T-helper 1 cell treated with Interleukin-12 subunit alpha and Interleukin-12 subunit beta and Interleukin-4 antibody, amounts not matched to agents 30 μg/mL and 1 μg/mL, for 36 hours (primary cell): ENCODE data around the gene NLGN3.
A peak's percentile ranks its signal among the peaks of the same experiment; 100 is the strongest.

Source experiments
- H3K27ac Mint-ChIP-seq: one replicate; pipeline ENCODE4 v1.8.0; 2021; ENCODE audit warnings: mild to moderate bottlenecking, mixed read lengths
- H3K27me3 Mint-ChIP-seq: one replicate; pipeline ENCODE4 v1.8.0; 2021; ENCODE audit warnings: low read depth, mixed read lengths
- H3K36me3 Mint-ChIP-seq: one replicate; pipeline ENCODE4 v1.8.0; 2021; ENCODE audit warnings: low read depth, mixed read lengths
- H3K4me1 Mint-ChIP-seq: one replicate; pipeline ENCODE4 v1.8.0; 2021; ENCODE audit warnings: low read depth, mixed read lengths
- H3K4me3 Mint-ChIP-seq: one replicate; pipeline ENCODE4 v1.8.0; 2021; ENCODE audit warnings: mild to moderate bottlenecking, moderate library complexity, mixed read lengths
- H3K9me3 Mint-ChIP-seq: one replicate; pipeline ENCODE4 v1.8.0; 2021; ENCODE audit warnings: mixed read lengths

The NLGN3 gene

GRCh38 chrX:71195964-71196649 is 51.5 kb downstream of the NLGN3 start:
- peak overlapping the region; percentile 88 for H3K4me3 Mint-ChIP-seq
- no peaks in the 10 kb centered on the region for H3K27me3 Mint-ChIP-seq

GRCh38 chrX:71198066-71198465 is 53.4 kb downstream of the NLGN3 start:
- Mint-ChIP-seq H3K36me3 (peaks cover 5% of the 10 kb centered on the region), H3K27ac (peak overlapping the region; percentile 73), H3K27me3 (no peaks in the 10 kb centered on the region), H3K4me3 (peak overlapping the region; percentile 91), H3K9me3 (no peaks in the 10 kb centered on the region), H3K4me1 (peaks cover 19% of the 10 kb centered on the region)

More at GRCh38 chrX:71195964-71196649, 51.5 kb downstream of the NLGN3 start:
- H3K36me3 Mint-ChIP-seq = peaks cover 9% of the 10 kb centered on the region
- H3K4me1 Mint-ChIP-seq = peaks cover 26% of the 10 kb centered on the region
- no peaks in the 10 kb centered on the region for H3K9me3 Mint-ChIP-seq
- H3K27ac Mint-ChIP-seq = peak overlapping the region; percentile 92

- H3K9me3 Mint-ChIP-seq = no peaks in the 10 kb centered on the region
- H3K27ac Mint-ChIP-seq = no peak overlapping the region
- H3K27me3 Mint-ChIP-seq = no peaks in the 10 kb centered on the region
- H3K4me3 Mint-ChIP-seq = peak overlapping the region; percentile 36
- H3K4me1 Mint-ChIP-seq = peaks cover 15% of the 10 kb centered on the region
- peaks cover 5% of the 10 kb centered on the region for H3K36me3 Mint-ChIP-seq
Measured at GRCh38 chrX:71199252-71200008, 54.8 kb downstream of the NLGN3 start.

GRCh38 chrX:71210816-71211215 is 66.2 kb downstream of the NLGN3 start:
- H3K9me3 Mint-ChIP-seq = no peaks in the 10 kb centered on the region
- H3K4me3 Mint-ChIP-seq = no peak overlapping the region
- H3K27me3 Mint-ChIP-seq = peaks cover 3% of the 10 kb centered on the region
- H3K4me1 Mint-ChIP-seq = no peaks in the 10 kb centered on the region
- no peak overlapping the region for H3K27ac Mint-ChIP-seq
- H3K36me3 Mint-ChIP-seq = no peaks in the 10 kb centered on the region

GRCh38 chrX:71212536-71212935 is 67.9 kb downstream of the NLGN3 start:
- H3K27ac Mint-ChIP-seq = no peak overlapping the region
- H3K27me3 Mint-ChIP-seq = peaks cover 3% of the 10 kb centered on the region
- H3K9me3 Mint-ChIP-seq = no peaks in the 10 kb centered on the region
- H3K36me3 Mint-ChIP-seq = no peaks in the 10 kb centered on the region
- no peak overlapping the region for H3K4me3 Mint-ChIP-seq
- H3K4me1 Mint-ChIP-seq = peaks cover 2% of the 10 kb centered on the region

- Mint-ChIP-seq H3K27ac (no peak overlapping the region), H3K4me1 (peaks cover 2% of the 10 kb centered on the region), H3K4me3 (no peak overlapping the region), H3K9me3 (no peaks in the 10 kb centered on the region), H3K36me3 (no peaks in the 10 kb centered on the region), H3K27me3 (peaks cover 3% of the 10 kb centered on the region)
Measured at GRCh38 chrX:71214152-71214551, 69.5 kb downstream of the NLGN3 start.

- Mint-ChIP-seq H3K9me3 (no peaks in the 10 kb centered on the region), H3K27me3 (peaks cover 3% of the 10 kb centered on the region), H3K4me1 (peaks cover 2% of the 10 kb centered on the region), H3K27ac (no peak overlapping the region), H3K36me3 (no peaks in the 10 kb centered on the region), H3K4me3 (no peak overlapping the region)
Measured at GRCh38 chrX:71214604-71215337, 70.1 kb downstream of the NLGN3 start.

GRCh38 chrX:71215338-71215912 is 70.8 kb downstream of the NLGN3 start:
- no peaks in the 10 kb centered on the region for H3K36me3 Mint-ChIP-seq
- H3K9me3 Mint-ChIP-seq = no peaks in the 10 kb centered on the region
- no peak overlapping the region for H3K27ac Mint-ChIP-seq
- no peak overlapping the region for H3K4me3 Mint-ChIP-seq
- H3K4me1 Mint-ChIP-seq = peaks cover 2% of the 10 kb centered on the region
- H3K27me3 Mint-ChIP-seq = peaks cover 3% of the 10 kb centered on the region

- no peak overlapping the region for H3K27ac Mint-ChIP-seq
- H3K27me3 Mint-ChIP-seq = peaks cover 3% of the 10 kb centered on the region
- H3K9me3 Mint-ChIP-seq = no peaks in the 10 kb centered on the region
- peaks cover 2% of the 10 kb centered on the region for H3K4me1 Mint-ChIP-seq
- H3K4me3 Mint-ChIP-seq = no peak overlapping the region
- no peaks in the 10 kb centered on the region for H3K36me3 Mint-ChIP-seq
Measured at GRCh38 chrX:71216485-71216884, 71.8 kb downstream of the NLGN3 start.

GRCh38 chrX:71217298-71217697 is 72.7 kb downstream of the NLGN3 start:
- Mint-ChIP-seq H3K36me3 (no peaks in the 10 kb centered on the region), H3K27me3 (peaks cover 3% of the 10 kb centered on the region), H3K9me3 (no peaks in the 10 kb centered on the region), H3K4me1 (peaks cover 2% of the 10 kb centered on the region), H3K4me3 (no peak overlapping the region), H3K27ac (no peak overlapping the region)
